WI38 (cell line): ENCODE measurements around the gene A3GALT2.

ENCODE experiments used
- H3K4me3 ChIP-seq: 2 replicates; pipeline ENCODE4 v1.5.1; 2011; ENCODE audit warnings: low read depth, mild to moderate bottlenecking, control low read depth, low read length
- TF ChIP-seq, protein P1 (sequence below): IDR thresholded peaks from 2 replicates; pipeline ENCODE4 v1.5.1; 2012; ENCODE audit warnings: low read depth, mild to moderate bottlenecking, control low read depth, low read length

Gene A3GALT2

DNA sequence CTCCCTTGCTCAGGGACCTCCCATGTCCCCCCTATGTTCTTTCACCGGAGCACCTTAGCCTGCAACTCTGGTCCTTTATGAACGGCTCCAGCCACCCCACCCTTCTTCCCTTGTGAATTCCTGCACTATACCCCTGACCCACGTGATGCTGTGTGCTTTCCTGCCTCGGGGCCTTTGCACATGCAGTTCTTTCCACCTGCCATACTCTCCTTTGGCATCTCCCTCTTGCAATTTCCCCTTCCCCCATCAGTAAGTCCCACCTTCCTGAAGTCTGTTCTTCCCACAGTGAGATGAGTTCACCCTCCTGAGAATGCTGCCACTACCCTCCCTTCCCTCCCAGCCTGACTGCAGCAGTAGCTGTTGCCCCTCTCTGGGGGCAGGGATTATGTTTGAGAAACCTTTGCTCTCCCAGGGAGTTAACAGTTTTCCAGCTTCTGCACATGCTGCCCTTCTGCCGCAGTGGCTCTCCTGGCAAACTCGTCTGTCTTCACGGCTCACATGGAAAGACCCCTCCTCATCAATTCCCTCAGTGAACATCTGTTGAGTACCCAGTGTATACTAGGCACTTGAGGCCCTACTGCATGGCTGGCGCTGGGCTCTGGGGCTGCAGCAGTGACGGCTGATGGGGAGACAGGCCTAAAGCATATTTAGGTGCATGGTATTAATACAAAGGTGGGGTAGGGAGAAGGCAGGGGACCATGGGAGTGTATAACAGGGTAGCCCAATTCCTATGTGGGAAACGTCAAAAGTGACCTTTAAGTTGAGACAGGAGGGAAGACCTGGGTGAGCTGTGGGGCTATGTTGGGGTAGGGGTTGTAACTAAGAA, 54.9 kb downstream of the A3GALT2 start:
- no peak overlapping the region for H3K4me3 ChIP-seq
- TF ChIP-seq, protein P1, sequence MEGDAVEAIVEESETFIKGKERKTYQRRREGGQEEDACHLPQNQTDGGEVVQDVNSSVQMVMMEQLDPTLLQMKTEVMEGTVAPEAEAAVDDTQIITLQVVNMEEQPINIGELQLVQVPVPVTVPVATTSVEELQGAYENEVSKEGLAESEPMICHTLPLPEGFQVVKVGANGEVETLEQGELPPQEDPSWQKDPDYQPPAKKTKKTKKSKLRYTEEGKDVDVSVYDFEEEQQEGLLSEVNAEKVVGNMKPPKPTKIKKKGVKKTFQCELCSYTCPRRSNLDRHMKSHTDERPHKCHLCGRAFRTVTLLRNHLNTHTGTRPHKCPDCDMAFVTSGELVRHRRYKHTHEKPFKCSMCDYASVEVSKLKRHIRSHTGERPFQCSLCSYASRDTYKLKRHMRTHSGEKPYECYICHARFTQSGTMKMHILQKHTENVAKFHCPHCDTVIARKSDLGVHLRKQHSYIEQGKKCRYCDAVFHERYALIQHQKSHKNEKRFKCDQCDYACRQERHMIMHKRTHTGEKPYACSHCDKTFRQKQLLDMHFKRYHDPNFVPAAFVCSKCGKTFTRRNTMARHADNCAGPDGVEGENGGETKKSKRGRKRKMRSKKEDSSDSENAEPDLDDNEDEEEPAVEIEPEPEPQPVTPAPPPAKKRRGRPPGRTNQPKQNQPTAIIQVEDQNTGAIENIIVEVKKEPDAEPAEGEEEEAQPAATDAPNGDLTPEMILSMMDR: no peak

DNA sequence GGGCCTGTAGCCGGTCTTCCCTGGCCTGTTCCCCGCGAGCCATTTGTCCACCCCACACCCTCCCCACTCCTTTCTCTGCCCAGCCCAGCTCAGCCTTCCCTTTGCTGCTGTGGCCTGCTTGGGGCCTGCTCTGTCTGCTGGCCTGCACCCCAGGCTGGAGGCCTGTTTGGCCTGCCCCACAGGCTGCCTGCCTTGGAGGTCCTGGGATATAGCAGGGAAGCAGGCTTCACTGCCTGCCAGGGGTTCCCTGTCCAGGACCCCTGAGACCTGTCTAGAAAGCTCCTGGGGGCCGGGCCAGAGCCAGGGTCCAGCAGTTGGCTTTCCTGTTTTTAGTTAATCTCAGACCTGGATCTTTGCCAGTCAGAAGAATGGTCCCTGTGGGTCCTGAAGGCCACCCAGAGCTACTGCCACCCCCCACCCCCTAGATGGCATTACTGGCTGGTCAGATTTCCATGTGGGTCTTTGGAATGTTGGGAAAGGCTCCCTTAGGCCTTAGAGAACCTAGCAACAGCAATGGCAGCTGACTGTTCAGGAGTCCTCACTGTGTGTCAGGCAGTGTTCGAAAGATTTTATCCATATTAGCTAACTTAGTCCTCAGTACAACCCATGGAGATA, 56.9 kb downstream of the A3GALT2 start:
- TF ChIP-seq, protein P1: no peak
- no peak overlapping the region for H3K4me3 ChIP-seq

DNA sequence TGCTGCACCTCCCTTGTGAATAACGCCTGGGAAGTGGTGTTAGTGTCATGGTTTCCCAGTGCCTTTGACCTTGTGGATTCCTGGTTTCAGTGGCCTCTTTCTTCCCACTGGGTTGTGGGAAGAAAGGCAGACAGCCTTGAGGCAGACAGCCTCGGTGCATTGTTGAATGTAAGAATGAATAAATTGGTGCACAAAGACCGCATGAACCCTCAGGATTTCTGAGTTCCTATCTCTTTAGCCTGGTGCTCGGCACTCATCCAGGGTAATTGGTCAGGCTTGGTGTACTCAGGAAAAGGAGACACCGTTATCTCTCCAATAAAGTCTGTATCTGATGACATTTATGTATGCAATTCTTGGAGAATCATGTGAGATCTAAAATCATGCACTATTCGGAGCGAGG, 59.6 kb downstream of the A3GALT2 start:
- no peak overlapping the region for H3K4me3 ChIP-seq
- TF ChIP-seq, protein P1: no peak

DNA sequence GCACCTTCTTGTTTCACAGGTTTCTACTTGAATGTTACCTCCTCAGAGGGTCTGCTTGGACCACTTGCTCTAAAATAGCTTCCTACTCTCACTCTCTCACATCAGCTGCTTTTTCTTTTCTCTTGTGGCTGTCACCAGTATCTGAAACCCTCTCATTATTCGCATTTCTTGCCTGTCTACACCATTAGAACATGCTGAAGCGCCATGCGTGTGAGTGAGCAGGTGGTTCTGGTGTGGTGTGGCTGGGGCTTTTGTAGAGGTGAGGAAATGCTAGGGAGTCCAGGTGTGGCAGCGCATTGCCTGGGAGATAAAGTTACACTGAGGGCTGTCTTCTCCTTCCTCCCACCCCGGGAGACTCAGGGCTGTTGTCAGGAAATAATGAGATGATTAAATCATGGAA, 60.5 kb downstream of the A3GALT2 start:
- TF ChIP-seq, protein P1: no peak

DNA sequence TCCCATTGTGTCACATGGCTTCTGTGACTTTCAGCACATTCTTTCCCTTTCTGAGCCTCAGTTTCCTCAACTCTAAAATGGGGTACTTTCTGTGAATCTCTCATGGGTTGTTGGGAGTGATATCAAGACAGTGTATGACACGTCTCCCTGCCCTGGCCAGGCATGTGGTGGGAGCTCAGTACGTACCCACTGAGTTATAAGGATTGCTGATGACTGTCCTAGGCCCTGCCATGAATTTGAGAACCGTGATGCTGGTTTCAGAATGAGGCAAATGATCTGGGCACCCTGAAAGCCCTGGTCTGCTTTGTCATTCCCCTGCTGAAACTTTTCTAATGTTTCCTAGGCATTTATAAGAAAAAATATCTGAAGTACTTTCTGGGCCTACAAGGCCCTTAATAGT, 61.0 kb downstream of the A3GALT2 start:
- TF ChIP-seq, protein P1: no peak
- H3K4me3 ChIP-seq: no peak overlapping the region

More for the DNA sequence above, 60.5 kb downstream of the A3GALT2 start:
- H3K4me3 ChIP-seq: no peak overlapping the region

DNA sequence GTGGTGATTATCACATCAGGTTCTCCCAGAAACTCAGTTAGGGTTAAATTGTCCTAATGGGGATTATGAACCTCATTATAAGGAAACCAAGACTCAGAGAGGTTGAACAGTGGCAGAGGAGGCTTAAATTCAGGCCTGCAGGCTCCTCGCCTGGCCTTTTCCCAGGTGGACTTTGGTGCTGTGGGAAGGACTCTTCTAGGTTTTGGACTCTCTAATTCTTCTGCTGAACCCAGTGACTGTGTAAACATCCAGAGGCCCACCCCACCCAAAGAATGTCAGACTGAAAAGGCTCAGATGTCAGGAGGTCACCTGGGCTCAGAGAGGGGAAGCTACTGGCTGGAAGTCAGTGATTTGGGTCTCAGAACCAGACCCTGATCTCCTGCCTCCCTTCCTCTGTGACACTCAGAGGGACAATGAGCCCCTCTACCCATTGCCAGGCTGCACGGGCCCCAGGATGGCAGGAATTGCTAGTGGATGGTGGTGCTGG, 62.1 kb downstream of the A3GALT2 start:
- TF ChIP-seq, protein P1: no peak
- H3K4me3 ChIP-seq: no peak overlapping the region
